Activated CD8-positive, alpha-beta T cell treated with anti-CD3 and anti-CD28 coated beads for 36 hours (primary cell): ENCODE data around the gene NR1H2. TPM values are rescaled to one million over a fixed set of nuclear protein-coding genes. Genes with fewer than 3 reads are reported as not detected.

ENCODE experiments used
- ATAC-seq: fragments of 200-7000 bp; cut with Tn5 transposase; one replicate; pipeline ENCODE4 v1.10.0; 2021; ENCODE audit warnings: mild to moderate bottlenecking, moderate library complexity
- CTCF ChIA-PET: fragments of 350-600 bp; sonication (Branson Sonifier 250); formaldehyde crosslinking; loops from one replicate; lab custom pipeline; 2021; ENCODE audit warnings: antibody characterized with exemption; lab: Charles Lee
- POLR2A ChIA-PET: fragments of 350-600 bp; sonication (Branson Sonifier 250); formaldehyde crosslinking; loops from one replicate; lab custom pipeline; 2021; ENCODE audit warnings: antibody characterized with exemption; lab: Charles Lee
- DNase-seq: peaks from one replicate; pipeline ENCODE4 v3.0.0-alpha.2; 2020
- H3K27ac Mint-ChIP-seq: one replicate; pipeline ENCODE4 v1.8.0; 2021; ENCODE audit warnings: mild to moderate bottlenecking, mixed read lengths
- H3K27me3 Mint-ChIP-seq: one replicate; pipeline ENCODE4 v1.8.0; 2021; ENCODE audit warnings: mixed read lengths
- H3K36me3 Mint-ChIP-seq: one replicate; pipeline ENCODE4 v1.8.0; 2021; ENCODE audit warnings: low read depth, mixed read lengths
- H3K4me1 Mint-ChIP-seq: one replicate; pipeline ENCODE4 v1.8.0; 2021; ENCODE audit warnings: low read depth, mixed read lengths
- H3K4me3 Mint-ChIP-seq: one replicate; pipeline ENCODE4 v1.8.0; 2021; ENCODE audit warnings: mild to moderate bottlenecking, moderate library complexity, mixed read lengths
- H3K9me3 Mint-ChIP-seq: one replicate; pipeline ENCODE4 v1.8.0; 2021; ENCODE audit warnings: mixed read lengths
- CTCF ChIP-seq: fragments of 200-600 bp; IDR thresholded peaks from one replicate; pipeline ENCODE4 v1.8.0; 2022; ENCODE audit warnings: antibody characterized with exemption, mild to moderate bottlenecking
- intact Hi-C: fragments of 100-400 bp; cut with micrococcal nuclease; formaldehyde crosslinking; loops from one replicate; pipeline ENCODE4 v1.10.0; 2022
- total RNA-seq, 2 experiments: library from RNA; stranded (reverse); gene quantifications; one replicate each; pipeline ENCODE4 v1.2.3, GENCODE V29; 2021

NR1H2 gene
- total RNA-seq, 2 experiments from 2014 or later = 50.9 to 52.3 TPM

- ChIA-PET POLR2A (interaction anchor here (1.5 to 1.7 kb wide), 2 partner anchors 12 to 19 kb away, joined by 8 to 9 read pairs; partner anchors contain the start of gene NAPSA), CTCF (no interaction called here)
- Mint-ChIP-seq H3K9me3 (no peaks in the 10 kb centered on the region), H3K4me3 (peak overlapping the region; percentile 98), H3K36me3 (peaks cover 27% of the 10 kb centered on the region), H3K27ac (peak overlapping the region; percentile 84), H3K27me3 (no peaks in the 10 kb centered on the region), H3K4me1 (peaks cover 25% of the 10 kb centered on the region)
- TF ChIP-seq CTCF = no peak
- peak; percentile 44 for ATAC-seq
- peak; percentile 73 for DNase-seq
- intact Hi-C loops = no loop called here
Observed at GRCh38 chr19:50377051-50377461, 799 bp downstream of the NR1H2 start.

DNA sequence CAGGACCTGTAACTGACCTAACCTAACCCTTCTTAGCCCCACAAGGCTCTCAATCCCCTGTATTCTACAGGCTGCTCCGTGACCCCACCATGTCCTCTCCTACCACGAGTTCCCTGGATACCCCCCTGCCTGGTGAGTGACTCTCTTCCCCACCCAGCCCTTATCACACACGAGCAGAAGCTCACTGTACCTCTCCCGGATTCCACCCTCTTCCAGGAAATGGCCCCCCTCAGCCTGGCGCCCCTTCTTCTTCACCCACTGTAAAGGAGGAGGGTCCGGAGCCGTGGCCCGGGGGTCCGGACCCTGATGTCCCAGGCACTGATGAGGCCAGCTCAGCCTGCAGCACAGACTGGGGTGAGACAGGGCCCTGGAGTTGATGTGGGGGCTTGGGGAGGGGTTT lies 1.3 kb downstream of the NR1H2 start:
- peaks cover 25% of the 10 kb centered on the region for H3K4me1 Mint-ChIP-seq
- peaks cover 27% of the 10 kb centered on the region for H3K36me3 Mint-ChIP-seq
- CTCF ChIA-PET = no interaction called here
- H3K9me3 Mint-ChIP-seq = no peaks in the 10 kb centered on the region
- no peak for TF ChIP-seq CTCF
- ATAC-seq = no peak
- DNase-seq = no peak
- H3K27ac Mint-ChIP-seq = peak overlapping the region; percentile 84
- POLR2A ChIA-PET = no interaction called here
- H3K27me3 Mint-ChIP-seq = no peaks in the 10 kb centered on the region
- H3K4me3 Mint-ChIP-seq = peak overlapping the region; percentile 98
- intact Hi-C loops = no loop called here

GRCh38 chr19:50378169-50378862 lies 2.1 kb downstream of the NR1H2 start:
- no peak overlapping the region for H3K27ac Mint-ChIP-seq
- no peak for DNase-seq
- no peak for TF ChIP-seq CTCF
- intact Hi-C loops = no loop called here
- CTCF ChIA-PET = no interaction called here
- no peaks in the 10 kb centered on the region for H3K27me3 Mint-ChIP-seq
- H3K36me3 Mint-ChIP-seq = peaks cover 27% of the 10 kb centered on the region
- H3K4me3 Mint-ChIP-seq = peak overlapping the region; percentile 11
- no peak for ATAC-seq
- no peaks in the 10 kb centered on the region for H3K9me3 Mint-ChIP-seq
- peaks cover 28% of the 10 kb centered on the region for H3K4me1 Mint-ChIP-seq
- POLR2A ChIA-PET = no interaction called here

GRCh38 chr19:50378863-50379236 lies 2.6 kb downstream of the NR1H2 start:
- ATAC-seq (no peak), DNase-seq (no peak)
- ChIA-PET POLR2A (no interaction called here), CTCF (no interaction called here)
- Mint-ChIP-seq H3K36me3 (peaks cover 27% of the 10 kb centered on the region), H3K27me3 (no peaks in the 10 kb centered on the region), H3K27ac (no peak overlapping the region), H3K4me3 (no peak overlapping the region), H3K4me1 (peaks cover 34% of the 10 kb centered on the region), H3K9me3 (no peaks in the 10 kb centered on the region)
- intact Hi-C loops = no loop called here
- no peak for TF ChIP-seq CTCF

DNA sequence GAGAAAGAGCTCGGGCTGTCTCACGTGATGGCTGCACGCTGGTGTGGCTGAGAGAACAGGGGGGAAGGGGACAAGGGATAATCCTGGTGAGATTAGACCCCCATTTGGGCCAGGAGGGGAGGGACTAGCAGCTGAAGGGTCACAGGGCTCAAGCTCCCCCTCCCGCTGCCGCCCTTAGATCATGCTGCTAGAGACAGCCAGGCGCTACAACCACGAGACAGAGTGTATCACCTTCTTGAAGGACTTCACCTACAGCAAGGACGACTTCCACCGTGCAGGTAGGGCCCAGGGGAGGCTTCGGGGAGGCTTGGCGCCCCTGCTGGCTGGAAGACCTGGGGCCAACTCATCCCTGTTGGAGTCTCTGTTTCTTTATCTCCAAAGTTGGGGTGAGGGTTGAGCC lies 3.3 kb downstream of the NR1H2 start:
- H3K4me1 Mint-ChIP-seq = peaks cover 29% of the 10 kb centered on the region
- intact Hi-C loops = no loop called here
- CTCF ChIA-PET = no interaction called here
- H3K9me3 Mint-ChIP-seq = no peaks in the 10 kb centered on the region
- H3K4me3 Mint-ChIP-seq = no peak overlapping the region
- peaks cover 30% of the 10 kb centered on the region for H3K36me3 Mint-ChIP-seq
- DNase-seq (no peak), ATAC-seq (no peak)
- TF ChIP-seq CTCF = no peak
- POLR2A ChIA-PET = no interaction called here
- no peaks in the 10 kb centered on the region for H3K27me3 Mint-ChIP-seq
- H3K27ac Mint-ChIP-seq = no peak overlapping the region
